NK-92 (cell line): ENCODE data around the gene KRTAP9-4.
"Not testable (repeated sequence)": the region's sequence is repeated elsewhere in the genome, so short reads cannot be mapped to it uniquely, and the experiment has no call there.

Experiments
- DNase-seq: peaks from one replicate; lab custom pipeline; 2025; ENCODE audit not compliant: unreplicated experiment; lab: John Stamatoyannopoulos, UW

The KRTAP9-4 gene

DNA sequence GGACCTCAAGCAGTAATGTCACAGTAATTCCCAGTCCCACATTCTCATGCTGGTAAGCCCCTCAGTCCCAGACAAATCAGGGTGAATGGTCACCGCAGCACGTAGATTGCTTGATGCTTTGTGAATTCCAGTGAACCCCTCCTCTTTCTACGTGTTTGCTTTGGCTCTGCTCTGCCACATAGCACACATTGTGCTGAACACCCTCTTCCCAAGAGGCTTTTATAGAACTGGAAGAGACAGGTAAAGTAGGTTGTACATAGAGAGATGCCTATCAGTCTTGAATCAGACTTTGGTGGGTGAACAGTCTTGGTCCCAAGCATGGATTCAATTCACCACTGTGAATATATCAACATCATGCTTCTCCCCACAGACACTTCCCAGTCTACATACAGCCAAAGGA, 15.1 kb downstream of the KRTAP9-4 start:
- DNase-seq: no peak

DNA sequence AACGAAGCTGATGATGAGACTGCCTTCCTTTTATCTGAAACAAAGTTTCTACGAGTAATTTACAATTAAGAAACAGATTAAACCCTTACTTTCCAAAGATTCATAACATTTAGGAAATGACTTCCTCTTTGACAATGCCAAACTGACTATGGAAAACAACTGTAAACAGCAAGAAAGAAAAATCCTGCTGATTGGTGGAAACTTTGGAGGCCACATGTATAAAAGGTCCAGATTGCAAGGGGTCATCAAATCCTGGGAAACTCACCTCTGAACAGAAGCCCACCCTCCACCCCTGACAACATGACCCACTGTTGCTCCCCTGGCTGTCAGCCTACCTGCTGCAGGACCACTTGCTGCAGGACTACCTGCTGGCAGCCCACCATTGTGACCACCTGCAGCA, 15.6 kb downstream of the KRTAP9-4 start, which contains the start of gene KRTAP9-6:
Gene KRTAP9-6 (plus strand): TSS at position 301 of the 400 bp plus-strand sequence. CDS start 0 bp downstream, at position 301.
- DNase-seq: no peak

DNA sequence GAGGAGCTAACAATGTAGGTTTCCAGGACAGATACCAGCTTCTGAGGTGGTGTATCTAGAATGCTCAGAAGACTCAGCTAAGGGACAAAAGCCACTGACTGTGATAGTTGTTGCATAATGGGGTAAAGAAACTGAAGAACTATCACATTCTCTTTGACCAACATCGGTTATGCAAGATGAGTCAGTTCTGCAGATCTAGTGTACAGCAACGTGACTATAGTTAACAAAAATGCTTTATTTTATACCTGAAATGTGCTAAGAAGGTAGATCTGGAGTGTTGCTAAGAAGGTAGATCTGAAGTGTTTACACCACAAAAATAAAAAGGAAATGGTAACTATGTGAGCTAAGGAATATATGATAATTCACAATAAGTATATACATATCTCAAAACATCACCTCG, 18.2 kb downstream of the KRTAP9-4 start:
- DNase-seq: no peak

DNA sequence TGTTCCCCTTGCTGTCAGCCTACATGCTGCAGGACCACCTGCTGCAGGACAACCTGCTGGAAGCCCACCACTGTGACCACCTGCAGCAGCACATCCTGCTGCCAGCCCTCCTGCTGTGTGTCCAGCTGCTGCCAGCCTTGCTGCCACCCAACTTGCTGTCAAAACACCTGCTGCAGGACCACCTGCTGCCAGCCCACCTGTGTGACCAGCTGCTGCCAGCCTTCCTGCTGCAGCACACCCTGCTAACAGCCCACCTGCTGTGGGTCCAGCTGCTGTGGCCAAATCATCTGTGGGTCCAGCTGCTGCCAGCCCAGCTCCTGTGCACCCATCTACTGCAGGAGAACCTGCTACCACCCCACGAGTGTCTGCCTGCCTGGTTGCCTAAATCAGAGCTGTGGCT, 21.8 kb downstream of the KRTAP9-4 start:
- not testable (repeated sequence) for DNase-seq

DNA sequence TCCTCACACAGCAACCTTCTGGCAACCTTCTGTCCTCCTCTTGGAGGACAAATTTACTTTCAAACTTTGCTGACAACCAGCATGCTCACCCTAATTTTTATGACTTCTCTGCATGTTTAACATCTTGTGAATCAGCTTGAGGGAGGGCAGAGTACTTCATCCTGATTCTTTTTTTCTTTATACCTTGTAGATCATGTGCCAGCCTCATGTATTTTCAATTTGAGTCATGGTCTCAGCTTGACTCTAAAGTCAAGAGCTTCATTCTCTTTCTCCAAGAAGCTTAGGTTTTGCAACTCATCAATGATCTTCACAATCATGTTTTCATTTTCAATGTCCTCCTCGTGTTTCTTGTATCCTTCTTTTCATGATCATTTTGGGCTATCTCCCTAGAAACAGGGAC, 22.4 kb downstream of the KRTAP9-4 start:
- DNase-seq: no peak

DNA sequence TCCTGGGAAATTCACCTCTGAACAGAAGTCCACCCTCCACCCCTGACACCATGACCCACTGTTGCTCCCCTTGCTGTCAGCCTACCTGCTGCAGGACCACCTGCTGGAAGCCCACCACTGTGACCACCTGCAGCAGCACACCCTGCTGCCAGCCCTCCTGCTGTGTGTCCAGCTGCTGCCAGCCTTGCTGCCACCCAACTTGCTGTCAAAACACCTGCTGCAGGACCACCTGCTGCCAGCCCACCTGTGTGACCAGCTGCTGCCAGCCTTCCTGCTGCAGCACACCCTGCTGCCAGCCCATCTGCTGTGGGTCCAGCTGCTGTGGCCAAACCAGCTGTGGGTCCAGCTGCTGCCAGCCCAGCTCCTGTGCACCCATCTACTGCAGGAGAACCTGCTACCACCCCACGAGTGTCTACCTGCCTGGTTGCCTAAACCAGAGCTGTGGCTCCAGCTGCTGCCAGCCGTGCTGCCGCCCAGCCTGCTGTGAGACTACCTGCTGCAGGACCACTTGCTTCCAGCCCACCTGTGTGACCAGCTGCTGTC, 26.2 kb downstream of the KRTAP9-4 start, which contains the start of gene KRTAP9-7:
Gene KRTAP9-7 (plus strand): TSS at position 51 of the 543 bp plus-strand sequence. CDS start 0 bp downstream, at position 51.
- not testable (repeated sequence) for DNase-seq

DNA sequence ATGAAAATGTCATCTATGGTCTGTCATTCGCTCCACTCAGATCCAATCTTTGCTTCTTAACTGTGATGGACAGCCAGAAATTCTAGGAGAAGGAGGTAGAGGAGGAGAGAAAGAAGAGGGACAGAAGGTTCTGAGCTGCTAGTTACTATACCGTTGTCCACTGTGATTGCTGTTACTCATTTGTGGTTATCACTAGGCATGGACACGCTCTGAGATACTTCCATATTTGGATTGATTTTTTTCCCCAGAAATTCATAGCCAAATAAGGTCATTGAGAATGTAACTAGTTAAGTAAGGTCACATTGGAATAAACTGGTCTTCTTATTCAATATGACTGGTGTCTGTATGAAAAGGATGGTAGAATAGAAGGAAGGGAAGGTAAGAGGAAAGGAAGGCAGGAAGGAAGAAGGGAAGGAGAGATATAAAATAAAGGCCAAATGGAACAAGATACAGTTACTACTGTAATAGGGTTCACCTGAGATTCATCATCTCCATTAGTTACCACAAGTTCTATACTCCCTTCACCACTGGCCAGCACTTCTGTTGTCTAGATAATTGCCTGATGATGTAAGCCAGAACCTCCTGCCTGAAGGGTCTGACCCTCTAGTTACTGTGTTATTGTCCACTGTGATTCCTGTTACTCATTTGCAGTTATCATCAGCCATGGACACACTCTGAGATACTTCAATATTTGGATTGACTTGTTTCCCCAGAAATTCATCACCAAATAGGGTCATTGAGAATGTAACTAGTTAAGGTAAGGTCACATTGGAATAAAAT, 28.9 kb downstream of the KRTAP9-4 start:
- no peak for DNase-seq

DNA sequence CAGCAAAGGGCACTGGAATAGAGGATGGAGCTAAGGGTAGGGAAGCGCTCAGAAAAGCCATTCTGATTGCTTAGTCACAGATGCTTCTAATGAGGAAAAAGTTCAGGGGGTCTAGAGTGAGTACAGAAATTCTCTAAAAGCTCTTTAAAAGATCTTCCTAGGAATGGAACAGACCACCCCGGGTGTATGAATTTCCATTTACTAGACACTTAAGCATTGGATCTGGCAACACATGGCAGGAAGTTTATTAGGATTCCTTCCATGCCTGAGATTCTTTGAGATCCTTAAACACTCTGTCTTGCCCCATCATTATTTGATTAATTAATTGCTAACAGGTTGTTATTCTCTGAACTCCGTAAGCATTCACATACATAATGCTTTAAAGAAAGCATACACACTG, 34.6 kb downstream of the KRTAP9-4 start:
- no peak for DNase-seq

DNA sequence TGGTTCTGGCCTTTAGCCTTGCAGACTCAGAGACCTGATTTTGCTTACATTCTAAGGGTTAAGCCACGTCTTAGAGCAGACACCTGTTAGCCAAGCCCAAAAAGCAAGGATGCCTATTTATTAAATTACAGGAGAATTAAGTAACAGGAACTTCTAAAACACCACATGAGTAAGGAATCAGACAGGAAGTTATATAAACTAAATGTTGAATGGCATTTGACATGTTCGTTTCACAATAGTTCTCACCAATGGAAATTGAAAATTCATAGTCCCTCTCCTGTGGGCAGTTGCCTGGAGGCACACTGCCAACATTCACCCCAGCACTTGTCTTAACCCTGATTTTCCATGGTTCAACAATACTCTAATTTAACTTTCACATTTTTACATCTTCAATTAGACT, 35.1 kb downstream of the KRTAP9-4 start:
- DNase-seq: no peak

DNA sequence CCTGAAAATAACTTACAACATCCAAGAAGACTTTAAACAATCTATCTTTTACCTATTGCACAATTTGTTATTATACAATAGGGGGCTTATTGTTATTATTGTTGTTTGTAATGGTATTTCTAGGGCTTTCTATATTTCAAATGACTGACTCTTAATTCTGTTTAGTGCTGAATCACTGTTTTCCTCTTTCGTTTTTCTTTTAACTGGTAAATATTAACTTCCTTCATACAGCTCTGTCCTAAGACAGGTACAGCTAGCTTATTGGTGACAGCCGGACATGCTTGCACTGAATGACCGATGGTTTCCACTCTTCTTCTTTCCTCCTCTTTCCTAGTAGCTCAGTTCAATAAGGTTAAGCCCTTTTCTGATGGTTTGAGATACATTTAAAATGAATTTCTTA, 37.6 kb downstream of the KRTAP9-4 start:
- DNase-seq: no peak

DNA sequence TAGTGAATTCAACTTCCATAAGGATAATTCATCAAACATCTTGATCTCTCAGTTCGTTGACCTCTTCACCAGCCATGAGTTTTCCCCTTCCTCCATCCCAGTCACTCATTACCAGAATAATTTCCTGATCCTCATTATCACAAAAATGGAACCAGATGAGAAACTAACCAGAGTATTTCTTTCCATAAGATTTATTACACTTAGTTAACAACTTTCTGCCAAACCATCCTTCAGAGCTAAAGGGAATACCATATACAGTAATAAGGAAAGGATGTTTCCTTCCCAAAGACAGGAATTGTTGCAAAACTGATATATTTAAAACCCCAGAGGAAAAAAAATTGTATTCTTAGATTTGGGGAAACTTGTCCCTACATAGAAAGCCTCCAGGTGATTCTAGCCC, 44.5 kb downstream of the KRTAP9-4 start:
- DNase-seq: no peak

DNA sequence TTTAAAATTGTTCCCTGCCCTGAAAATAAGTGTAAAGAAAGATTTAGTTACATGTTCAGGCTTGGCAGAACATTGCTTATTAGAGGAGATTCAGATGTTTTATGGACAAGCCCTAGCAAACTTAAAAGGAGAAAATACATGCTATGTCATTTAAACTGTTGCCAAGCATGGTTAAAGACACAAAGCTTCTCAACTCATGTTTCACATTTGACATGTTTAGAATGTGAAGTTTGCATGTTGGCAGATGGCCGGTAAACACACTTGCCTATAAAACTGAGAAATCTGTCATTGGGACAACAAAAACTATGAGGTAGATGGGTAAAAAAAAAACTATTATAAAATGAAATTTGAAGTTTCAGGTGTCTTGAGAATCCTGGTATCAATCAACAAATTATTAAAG, 47.4 kb downstream of the KRTAP9-4 start:
- no peak for DNase-seq

DNA sequence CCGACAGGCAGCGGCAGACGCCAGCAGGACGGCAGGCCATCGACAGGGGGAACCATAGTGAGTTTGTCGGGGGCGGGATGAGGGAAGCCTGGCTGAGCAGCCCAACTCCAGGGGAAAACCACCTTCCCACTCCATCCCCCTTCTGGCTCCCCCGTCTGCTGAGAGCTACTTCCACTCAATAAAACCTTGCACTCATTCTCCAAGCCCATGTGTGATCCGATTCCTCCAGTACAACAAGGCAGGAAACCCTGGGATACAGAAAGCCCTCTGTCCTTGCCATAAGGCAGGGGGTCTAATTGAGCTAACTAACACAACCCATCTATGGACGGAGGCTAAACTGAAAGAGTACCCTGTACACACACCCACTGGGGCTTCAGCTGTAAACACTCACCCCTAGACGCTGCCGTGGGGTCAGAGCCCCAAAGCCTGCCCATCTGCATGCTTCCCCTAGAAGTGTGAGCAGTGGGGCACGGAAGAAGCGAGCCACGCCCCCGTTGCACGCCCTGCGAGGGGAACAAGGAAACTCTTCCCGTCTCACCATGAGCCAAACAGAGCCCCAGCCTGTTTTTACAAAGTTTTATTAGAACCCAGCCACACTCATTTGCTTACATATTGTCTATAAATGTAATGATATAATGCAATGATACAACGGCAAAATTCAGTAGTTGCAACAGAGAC, 49.1 kb downstream of the KRTAP9-4 start:
- no peak for DNase-seq
